PC-3 (cell line): ENCODE measurements around the gene CSF1R. TPM values are rescaled to one million over a fixed set of nuclear protein-coding genes. Genes with fewer than 3 reads are reported as not detected.

Experiments
- ATAC-seq: fragments of 200-7000 bp; cut with Tn5 transposase; 2 replicates; pipeline ENCODE4 v1.9.1; 2020; ENCODE audit warnings: mild to moderate bottlenecking, moderate library complexity
- BruUV-seq: library from RNA; stranded (reverse); fragments of 400-500 nt; replicated peaks from 2 replicates; lab custom pipeline; 2021; lab: Mats Ljungman, UMichigan
- CTCF ChIA-PET: fragments of 300-600 bp; sonication (Branson Sonifier 250); formaldehyde crosslinking; loops from one replicate; lab custom pipeline; 2022; ENCODE audit warnings: antibody characterized with exemption; lab: Charles Lee
- POLR2A ChIA-PET: fragments of 300-600 bp; sonication (Branson Sonifier 250); formaldehyde crosslinking; loops from one replicate; lab custom pipeline; 2022; ENCODE audit warnings: antibody characterized with exemption; ENCODE audit not compliant: unreplicated experiment; lab: Charles Lee
- DNase-seq: peaks from one replicate; pipeline ENCODE4 v3.0.0-alpha.2; 2015
- H2AFZ ChIP-seq: fragments of 300-600 bp; sonication (generic); 2 replicates; pipeline ENCODE4 v1.6.0; 2016; ENCODE audit warnings: antibody characterized with exemption, low read length
- H3F3A ChIP-seq: fragments of 300-600 bp; sonication (generic); one replicate; pipeline ENCODE4 v1.6.0; 2017; ENCODE audit warnings: antibody characterized with exemption, low read length, control low read depth, mild to moderate bottlenecking; ENCODE audit not compliant: unreplicated experiment
- H3K27ac ChIP-seq: fragments of 300-600 bp; sonication (generic); 2 replicates; pipeline ENCODE4 v1.5.1; 2016; ENCODE audit warnings: mild to moderate bottlenecking, low read length
- H3K27me3 ChIP-seq: fragments of 300-600 bp; sonication (generic); 2 replicates; pipeline ENCODE4 v1.6.1; 2016; ENCODE audit warnings: low read length, mixed read lengths
- H3K36me3 ChIP-seq: fragments of 300-600 bp; sonication (generic); 2 replicates; pipeline ENCODE4 v1.6.1; 2016; ENCODE audit warnings: low read depth, mixed run types, low read length, mixed read lengths
- H3K4me1 ChIP-seq: fragments of 300-600 bp; sonication (generic); 2 replicates; pipeline ENCODE4 v1.5.1; 2016; ENCODE audit warnings: low read length; ENCODE audit not compliant: insufficient read depth
- H3K4me2 ChIP-seq: fragments of 300-600 bp; sonication (generic); 2 replicates; pipeline ENCODE4 v1.6.0; 2016; ENCODE audit warnings: low read length
- H3K4me3 ChIP-seq: fragments of 300-600 bp; sonication (generic); 2 replicates; pipeline ENCODE4 v1.5.1; 2016; ENCODE audit warnings: mild to moderate bottlenecking, low read length, mixed read lengths
- H3K79me2 ChIP-seq: fragments of 300-600 bp; sonication (generic); 2 replicates; pipeline ENCODE4 v1.6.1; 2017; ENCODE audit warnings: low read length, mixed read lengths
- H3K9ac ChIP-seq: fragments of 300-600 bp; sonication (generic); 2 replicates; pipeline ENCODE4 v1.6.0; 2016; ENCODE audit warnings: mild to moderate bottlenecking, low read length
- H3K9me2 ChIP-seq: fragments of 300-600 bp; sonication (generic); replicated peaks from 2 replicates; pipeline ENCODE4 v1.6.1; 2016; ENCODE audit warnings: mixed run types, low read length, mixed read lengths
- H3K9me3 ChIP-seq: fragments of 300-600 bp; sonication (generic); 2 replicates; pipeline ENCODE4 v1.6.1; 2016; ENCODE audit warnings: low read length, mixed read lengths
- H4K20me1 ChIP-seq: fragments of 300-600 bp; sonication (generic); 2 replicates; pipeline ENCODE4 v1.6.1; 2016; ENCODE audit warnings: low read length, mixed read lengths
- CTCF ChIP-seq: fragments of 300-600 bp; sonication (generic); conservative IDR thresholded peaks from 2 replicates; pipeline ENCODE4 v1.5.1; 2017; ENCODE audit warnings: antibody characterized with exemption, low read depth, mild to moderate bottlenecking, low read length
- EZH2 ChIP-seq: fragments of 300-600 bp; sonication (generic); IDR thresholded peaks from one replicate; pipeline ENCODE4 v1.6.1; 2017; ENCODE audit warnings: antibody characterized with exemption, mild to moderate bottlenecking, low read length; ENCODE audit not compliant: unreplicated experiment
- EZH2phosphoT487 ChIP-seq: fragments of 300-600 bp; sonication (generic); IDR thresholded peaks from 2 replicates; pipeline ENCODE4 v1.6.1; 2018; ENCODE audit warnings: mild to moderate bottlenecking, antibody characterized with exemption, low read length, borderline replicate concordance
- intact Hi-C: fragments of 100-400 bp; cut with micrococcal nuclease; formaldehyde crosslinking; loops from 2 replicates; pipeline ENCODE4 v1.9.0; 2023
- total RNA-seq: library from RNA; depleted of rRNA; stranded (reverse); fragments of >200 nt; gene quantifications from 2 replicates; pipeline ENCODE4 v1.2.3, GENCODE V29; 2014

Gene CSF1R
- total RNA-seq, 1 experiment from 2014 or later = not detected

- no TSS peak for BruUV-seq
Measured at GRCh38 chr5:150024346-150024984, 61.9 kb downstream of the CSF1R start.

GRCh38 chr5:150023136-150023535 is 63.2 kb downstream of the CSF1R start:
- no peaks in the 10 kb centered on the region for H3K9me3 ChIP-seq
- ATAC-seq (no peak), DNase-seq (no peak)
- H3K9ac ChIP-seq = no peak overlapping the region
- peaks cover 9% of the 10 kb centered on the region for H4K20me1 ChIP-seq
- ChIA-PET POLR2A (no interaction called here), CTCF (no interaction called here)
- no peak for TF ChIP-seq CTCF
- TF ChIP-seq EZH2phosphoT487 = no peak
- no peak for TF ChIP-seq EZH2
- H3K9me2 ChIP-seq = no peaks in the 10 kb centered on the region
- peaks cover 32% of the 10 kb centered on the region for H3K79me2 ChIP-seq
- BruUV-seq = no TSS peak
- H3K4me2 ChIP-seq = no peak overlapping the region
- H3K4me3 ChIP-seq = no peak overlapping the region
- peak overlapping the region; percentile 79; the same call in 1 of the 2 replicates for H3K27ac ChIP-seq
- peaks cover 11% of the 10 kb centered on the region for H3F3A ChIP-seq
- intact Hi-C loops = no loop called here
- H2AFZ ChIP-seq = no peak overlapping the region
- no peaks in the 10 kb centered on the region for H3K27me3 ChIP-seq
- H3K36me3 ChIP-seq = peaks cover 79% of the 10 kb centered on the region
- peaks cover 39% of the 10 kb centered on the region for H3K4me1 ChIP-seq

More at GRCh38 chr5:150024346-150024984, 61.9 kb downstream of the CSF1R start:
- Histone ChIP-seq H3K27ac (no peak overlapping the region), H3K4me3 (no peak overlapping the region), H3K27me3 (no peaks in the 10 kb centered on the region), H3K36me3 (peaks cover 74% of the 10 kb centered on the region), H2AFZ (no peak overlapping the region), H3K79me2 (peaks cover 20% of the 10 kb centered on the region), H4K20me1 (0 out of 2 replicates have a peak, but pooled peaks cover 5% of the 10 kb centered on the region), H3K9ac (no peak overlapping the region), H3F3A (peaks cover 11% of the 10 kb centered on the region), H3K9me3 (no peaks in the 10 kb centered on the region), H3K9me2 (no peaks in the 10 kb centered on the region), H3K4me2 (no peak overlapping the region), H3K4me1 (peaks cover 34% of the 10 kb centered on the region)
- ChIA-PET POLR2A (no interaction called here), CTCF (no interaction called here)
- no peak for TF ChIP-seq EZH2phosphoT487
- TF ChIP-seq CTCF = no peak
- no peak for TF ChIP-seq EZH2
- DNase-seq (no peak), ATAC-seq (no peak)
- intact Hi-C loops = no loop called here

DNA sequence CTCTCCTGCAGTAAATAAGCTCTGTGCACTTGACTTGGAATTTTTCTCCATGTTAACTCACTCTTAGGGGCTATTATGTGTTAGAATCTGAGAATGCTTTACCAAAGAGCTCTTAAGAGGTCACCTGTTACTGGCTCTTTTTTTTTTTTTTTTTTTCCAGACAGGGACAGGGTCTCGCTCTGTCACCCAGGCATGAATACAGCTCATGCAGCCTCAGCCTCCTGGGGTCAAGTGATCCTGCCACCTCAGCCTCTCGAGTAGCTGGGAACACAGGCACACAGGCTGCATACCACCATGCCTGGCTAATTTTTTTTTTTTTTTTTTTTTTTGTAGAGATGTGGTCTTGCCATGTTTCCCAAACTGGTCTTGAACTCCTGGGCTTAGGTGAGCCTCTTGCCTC is 63.7 kb downstream of the CSF1R start:
- H2AFZ ChIP-seq = no peak overlapping the region
- ATAC-seq (no peak), DNase-seq (no peak)
- ChIA-PET CTCF (no interaction called here), POLR2A (interaction anchor here (0.7 kb wide), 1 partner anchor 14 kb away, joined by 5 read pairs; no protein-coding TSS in a partner anchor)
- no peaks in the 10 kb centered on the region for H3K27me3 ChIP-seq
- H3K4me2 ChIP-seq = peak overlapping the region; percentile 62
- H3K79me2 ChIP-seq = peaks cover 35% of the 10 kb centered on the region
- H3K9me3 ChIP-seq = no peaks in the 10 kb centered on the region
- peak overlapping the region; percentile 79 for H3K27ac ChIP-seq
- no TSS peak for BruUV-seq
- H4K20me1 ChIP-seq = peaks cover 12% of the 10 kb centered on the region
- H3K9me2 ChIP-seq = no peaks in the 10 kb centered on the region
- peaks cover 78% of the 10 kb centered on the region for H3K36me3 ChIP-seq
- H3K9ac ChIP-seq = peak overlapping the region; percentile 28
- intact Hi-C loops = loop anchor here (1.0 kb wide), 2 partner anchors 22 to 31 kb away; partner anchors contain the start of genes HMGXB3 and TIGD6
- H3K4me1 ChIP-seq = peaks cover 43% of the 10 kb centered on the region
- TF ChIP-seq EZH2phosphoT487 (no peak), CTCF (no peak), EZH2 (no peak)
- H3K4me3 ChIP-seq = peak overlapping the region; percentile 27; the same call in 1 of the 2 replicates
- H3F3A ChIP-seq = peaks cover 11% of the 10 kb centered on the region
